ENCODE measurements around the gene TMEM238L.
A peak's percentile ranks its signal among the peaks of the same experiment; 100 is the strongest.
"Not testable (repeated sequence)": the region's sequence is repeated elsewhere in the genome, so short reads cannot be mapped to it uniquely, and the experiment has no call there.

TMEM238L gene

GRCh38 chr17:10803830-10804475, at the start of gene TMEM238L:
TSS of gene TMEM238L (minus strand) at chr17:10804099. CDS start at chr17:10803963, 136 bp downstream.
- no peak for DNase-seq

GRCh38 chr17:10846636-10847035, 42.7 kb upstream of the TMEM238L start:
- not testable (repeated sequence) for DNase-seq

- DNase-seq = no peak
Measured at GRCh38 chr17:10845388-10845751, 41.5 kb upstream of the TMEM238L start.

GRCh38 chr17:10844621-10845387, 40.9 kb upstream of the TMEM238L start:
- peak; percentile 70 for DNase-seq

GRCh38 chr17:10843811-10844210, 39.9 kb upstream of the TMEM238L start:
- no peak for DNase-seq

GRCh38 chr17:10842658-10843057, 38.8 kb upstream of the TMEM238L start:
- no peak for DNase-seq

- no peak for DNase-seq
Measured at GRCh38 chr17:10838682-10839081, 34.8 kb upstream of the TMEM238L start.

- no peak for DNase-seq
Measured at GRCh38 chr17:10837921-10838320, 34.0 kb upstream of the TMEM238L start, which contains the start of gene PIRT. TSS of gene PIRT (minus strand) at chr17:10838087. CDS start at chr17:10825645, 12,442 bp downstream.

GRCh38 chr17:10836966-10837590, 33.2 kb upstream of the TMEM238L start:
- no peak for DNase-seq

- no peak for DNase-seq
Measured at GRCh38 chr17:10836145-10836544, 32.2 kb upstream of the TMEM238L start.

- no peak for DNase-seq
Measured at GRCh38 chr17:10831696-10832095, 27.8 kb upstream of the TMEM238L start.

- DNase-seq = no peak
Measured at GRCh38 chr17:10827898-10828552, 24.1 kb upstream of the TMEM238L start.

GRCh38 chr17:10824874-10825273, 21.0 kb upstream of the TMEM238L start:
- DNase-seq = no peak

GRCh38 chr17:10821770-10822169, 17.9 kb upstream of the TMEM238L start:
- no peak for DNase-seq

GRCh38 chr17:10821054-10821453, 17.2 kb upstream of the TMEM238L start:
- DNase-seq = no peak

- DNase-seq = no peak
Measured at GRCh38 chr17:10815319-10815718, 11.4 kb upstream of the TMEM238L start.

GRCh38 chr17:10814075-10814474, 10.2 kb upstream of the TMEM238L start:
- DNase-seq = no peak

GRCh38 chr17:10812674-10813073, 8.8 kb upstream of the TMEM238L start:
- no peak for DNase-seq

GRCh38 chr17:10809605-10810004, 5.7 kb upstream of the TMEM238L start:
- no peak for DNase-seq

- no peak for DNase-seq
Measured at GRCh38 chr17:10807704-10808128, 3.8 kb upstream of the TMEM238L start.

GRCh38 chr17:10806545-10807262, 2.8 kb upstream of the TMEM238L start:
- no peak for DNase-seq

- DNase-seq = no peak
Measured at GRCh38 chr17:10805911-10806310, 2.0 kb upstream of the TMEM238L start.

- no peak for DNase-seq
Measured at GRCh38 chr17:10804546-10804945, 647 bp upstream of the TMEM238L start.

Data from activated T-cell treated with anti-CD3 and anti-CD28 coated beads, Interleukin-2, amount 50 U/mL, for 1 hour (primary cell).